DOHH2 (cell line): ENCODE data around the gene DOCK10.

Source experiments
- EZH2phosphoT487 ChIP-seq: fragments of 200-600 bp; sonication (generic); IDR thresholded peaks from 2 replicates; pipeline ENCODE4 v1.6.1; 2017; ENCODE audit warnings: borderline replicate concordance, mild to moderate bottlenecking, antibody characterized with exemption, low read length, moderate library complexity, mixed read lengths
- TF ChIP-seq, protein P1 (sequence below): fragments of 200-600 bp; sonication (generic); IDR thresholded peaks from one replicate; pipeline ENCODE4 v1.5.1; 2014; ENCODE audit warnings: antibody characterized with exemption, mild to moderate bottlenecking, low read depth, low read length; ENCODE audit not compliant: poor library complexity, severe bottlenecking

GRCh38 chr2:224968051-224968450, 74.2 kb downstream of the DOCK10 start:
- TF ChIP-seq, protein P1, sequence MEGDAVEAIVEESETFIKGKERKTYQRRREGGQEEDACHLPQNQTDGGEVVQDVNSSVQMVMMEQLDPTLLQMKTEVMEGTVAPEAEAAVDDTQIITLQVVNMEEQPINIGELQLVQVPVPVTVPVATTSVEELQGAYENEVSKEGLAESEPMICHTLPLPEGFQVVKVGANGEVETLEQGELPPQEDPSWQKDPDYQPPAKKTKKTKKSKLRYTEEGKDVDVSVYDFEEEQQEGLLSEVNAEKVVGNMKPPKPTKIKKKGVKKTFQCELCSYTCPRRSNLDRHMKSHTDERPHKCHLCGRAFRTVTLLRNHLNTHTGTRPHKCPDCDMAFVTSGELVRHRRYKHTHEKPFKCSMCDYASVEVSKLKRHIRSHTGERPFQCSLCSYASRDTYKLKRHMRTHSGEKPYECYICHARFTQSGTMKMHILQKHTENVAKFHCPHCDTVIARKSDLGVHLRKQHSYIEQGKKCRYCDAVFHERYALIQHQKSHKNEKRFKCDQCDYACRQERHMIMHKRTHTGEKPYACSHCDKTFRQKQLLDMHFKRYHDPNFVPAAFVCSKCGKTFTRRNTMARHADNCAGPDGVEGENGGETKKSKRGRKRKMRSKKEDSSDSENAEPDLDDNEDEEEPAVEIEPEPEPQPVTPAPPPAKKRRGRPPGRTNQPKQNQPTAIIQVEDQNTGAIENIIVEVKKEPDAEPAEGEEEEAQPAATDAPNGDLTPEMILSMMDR: no peak
- no peak for TF ChIP-seq EZH2phosphoT487
